Erythroblast (primary cell): ENCODE measurements around the gene KIAA1549.

ENCODE experiments used
- GATA1 ChIP-seq: IDR thresholded peaks from 2 replicates; pipeline ENCODE4 v1.6.1; 2011; ENCODE audit warnings: low read depth, mild to moderate bottlenecking, control low read depth, low read length, moderate library complexity
- POLR2A ChIP-seq: IDR thresholded peaks from 2 replicates; pipeline ENCODE4 v1.6.1; 2011; ENCODE audit warnings: mild to moderate bottlenecking, low read length

DNA sequence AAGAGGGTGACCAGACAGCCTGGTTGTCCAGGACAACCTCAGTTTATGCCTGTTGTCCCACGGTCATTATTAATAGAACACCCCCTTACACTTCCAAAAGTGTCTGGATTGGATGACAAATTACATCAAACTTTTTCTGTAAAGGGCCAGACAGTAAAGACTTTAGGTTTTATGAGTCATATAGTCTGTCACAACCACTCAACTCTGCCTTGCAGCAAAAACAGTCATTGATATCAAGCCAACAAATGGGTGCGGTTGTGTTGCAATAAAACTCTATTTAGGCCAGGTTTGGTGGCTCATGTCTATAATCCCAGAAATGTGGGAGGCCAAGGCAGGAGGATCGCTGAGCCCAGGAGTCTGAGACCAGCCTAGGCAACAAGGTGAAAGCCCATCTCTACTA is 116.5 kb downstream of the KIAA1549 start:
- TF ChIP-seq POLR2A, result no peak
- no peak for TF ChIP-seq GATA1
